IPS-18a (cell line): Measurements from ENCODE around the gene NTRK3.
A peak's percentile ranks its signal among the peaks of the same experiment; 100 is the strongest.

ENCODE experiments used
- H3K27ac ChIP-seq: one replicate; pipeline ENCODE4 v1.5.1; 2013; ENCODE audit warnings: low read length
- H3K27me3 ChIP-seq: one replicate; pipeline ENCODE4 v1.6.1; 2013; ENCODE audit warnings: mild to moderate bottlenecking, low read length; ENCODE audit not compliant: control insufficient read depth, insufficient read depth
- H3K36me3 ChIP-seq: one replicate; pipeline ENCODE4 v1.6.1; 2013; ENCODE audit warnings: low read depth, low read length; ENCODE audit not compliant: control insufficient read depth
- H3K4me1 ChIP-seq: one replicate; pipeline ENCODE4 v1.6.1; 2013; ENCODE audit warnings: low read depth, low read length; ENCODE audit not compliant: control insufficient read depth
- H3K4me3 ChIP-seq: one replicate; pipeline ENCODE4 v1.5.1; 2013; ENCODE audit warnings: low read length
- H3K9ac ChIP-seq: one replicate; pipeline ENCODE4 v1.6.1; 2013; ENCODE audit warnings: mild to moderate bottlenecking, low read length, moderate library complexity
- H3K9me3 ChIP-seq: one replicate; pipeline ENCODE4 v1.6.1; 2013; ENCODE audit warnings: low read depth, low read length; ENCODE audit not compliant: control insufficient read depth

NTRK3 gene

GRCh38 chr15:88276821-88277410, 20.4 kb upstream of the NTRK3 start:
- Histone ChIP-seq H3K27ac (no peak overlapping the region), H3K36me3 (no peaks in the 10 kb centered on the region), H3K9ac (no peak overlapping the region), H3K27me3 (no peaks in the 10 kb centered on the region), H3K4me1 (no peaks in the 10 kb centered on the region), H3K9me3 (no peaks in the 10 kb centered on the region), H3K4me3 (no peak overlapping the region)

- Histone ChIP-seq H3K4me1 (no peaks in the 10 kb centered on the region), H3K9ac (no peak overlapping the region), H3K27me3 (no peaks in the 10 kb centered on the region), H3K9me3 (no peaks in the 10 kb centered on the region), H3K27ac (no peak overlapping the region), H3K36me3 (no peaks in the 10 kb centered on the region), H3K4me3 (no peak overlapping the region)
These were observed 19.3 kb upstream of the NTRK3 start for GRCh38 chr15:88275804-88276203.

GRCh38 chr15:88274553-88275460, 18.3 kb upstream of the NTRK3 start:
- no peak overlapping the region for H3K9ac ChIP-seq
- H3K9me3 ChIP-seq, result no peaks in the 10 kb centered on the region
- H3K27ac ChIP-seq, result no peak overlapping the region
- H3K27me3 ChIP-seq, result no peaks in the 10 kb centered on the region
- H3K4me3 ChIP-seq, result no peak overlapping the region
- H3K4me1 ChIP-seq, result no peaks in the 10 kb centered on the region
- no peaks in the 10 kb centered on the region for H3K36me3 ChIP-seq

- no peaks in the 10 kb centered on the region for H3K36me3 ChIP-seq
- no peaks in the 10 kb centered on the region for H3K27me3 ChIP-seq
- no peak overlapping the region for H3K27ac ChIP-seq
- H3K9ac ChIP-seq, result no peak overlapping the region
- H3K9me3 ChIP-seq, result no peaks in the 10 kb centered on the region
- no peak overlapping the region for H3K4me3 ChIP-seq
- H3K4me1 ChIP-seq, result no peaks in the 10 kb centered on the region
These were observed 15.9 kb upstream of the NTRK3 start for GRCh38 chr15:88272421-88272820.

- H3K9ac ChIP-seq, result no peak overlapping the region
- H3K4me3 ChIP-seq, result no peak overlapping the region
- H3K27me3 ChIP-seq, result no peaks in the 10 kb centered on the region
- no peaks in the 10 kb centered on the region for H3K9me3 ChIP-seq
- no peak overlapping the region for H3K27ac ChIP-seq
- H3K36me3 ChIP-seq, result no peaks in the 10 kb centered on the region
- H3K4me1 ChIP-seq, result no peaks in the 10 kb centered on the region
These were observed 13.0 kb upstream of the NTRK3 start for GRCh38 chr15:88269356-88270062.

GRCh38 chr15:88267720-88268119, 11.2 kb upstream of the NTRK3 start:
- H3K9me3 ChIP-seq, result no peaks in the 10 kb centered on the region
- H3K36me3 ChIP-seq, result no peaks in the 10 kb centered on the region
- H3K27ac ChIP-seq, result no peak overlapping the region
- no peak overlapping the region for H3K9ac ChIP-seq
- H3K4me1 ChIP-seq, result no peaks in the 10 kb centered on the region
- no peaks in the 10 kb centered on the region for H3K27me3 ChIP-seq
- no peak overlapping the region for H3K4me3 ChIP-seq

GRCh38 chr15:88266170-88266569, 9.6 kb upstream of the NTRK3 start:
- H3K27me3 ChIP-seq, result no peaks in the 10 kb centered on the region
- no peak overlapping the region for H3K27ac ChIP-seq
- H3K9ac ChIP-seq, result no peak overlapping the region
- H3K36me3 ChIP-seq, result no peaks in the 10 kb centered on the region
- no peak overlapping the region for H3K4me3 ChIP-seq
- H3K4me1 ChIP-seq, result no peaks in the 10 kb centered on the region
- no peaks in the 10 kb centered on the region for H3K9me3 ChIP-seq

- no peak overlapping the region for H3K27ac ChIP-seq
- H3K4me1 ChIP-seq, result no peaks in the 10 kb centered on the region
- H3K4me3 ChIP-seq, result no peak overlapping the region
- H3K27me3 ChIP-seq, result no peaks in the 10 kb centered on the region
- no peak overlapping the region for H3K9ac ChIP-seq
- H3K36me3 ChIP-seq, result no peaks in the 10 kb centered on the region
- no peaks in the 10 kb centered on the region for H3K9me3 ChIP-seq
These were observed 8.1 kb upstream of the NTRK3 start for GRCh38 chr15:88264622-88265021.

- no peaks in the 10 kb centered on the region for H3K9me3 ChIP-seq
- H3K36me3 ChIP-seq, result no peaks in the 10 kb centered on the region
- no peak overlapping the region for H3K4me3 ChIP-seq
- peaks cover 9% of the 10 kb centered on the region for H3K27me3 ChIP-seq
- no peak overlapping the region for H3K27ac ChIP-seq
- no peaks in the 10 kb centered on the region for H3K4me1 ChIP-seq
- no peak overlapping the region for H3K9ac ChIP-seq
These were observed 5.5 kb upstream of the NTRK3 start for GRCh38 chr15:88262064-88262463.

GRCh38 chr15:88258093-88258641, 1.6 kb upstream of the NTRK3 start:
- Histone ChIP-seq H3K4me1 (no peaks in the 10 kb centered on the region), H3K4me3 (peak overlapping the region; percentile 74), H3K9me3 (no peaks in the 10 kb centered on the region), H3K36me3 (no peaks in the 10 kb centered on the region), H3K27me3 (peaks cover 37% of the 10 kb centered on the region), H3K27ac (no peak overlapping the region), H3K9ac (peak overlapping the region; percentile 53)

GRCh38 chr15:88257311-88258092, 963 bp upstream of the NTRK3 start:
- H3K9me3 ChIP-seq, result no peaks in the 10 kb centered on the region
- no peaks in the 10 kb centered on the region for H3K4me1 ChIP-seq
- H3K27ac ChIP-seq, result no peak overlapping the region
- no peaks in the 10 kb centered on the region for H3K36me3 ChIP-seq
- peak overlapping the region; percentile 53 for H3K9ac ChIP-seq
- peak overlapping the region; percentile 74 for H3K4me3 ChIP-seq
- H3K27me3 ChIP-seq, result peaks cover 43% of the 10 kb centered on the region
